ENCODE results near the gene TGFA. TPM values are rescaled to one million over a fixed set of nuclear protein-coding genes. Genes with fewer than 3 reads are reported as not detected.

The TGFA gene
- polyA plus RNA-seq, 1 donor (not counting 4 experiments of a cell fraction or from before 2014, with no cell fraction given), result 51.7 TPM

DNA sequence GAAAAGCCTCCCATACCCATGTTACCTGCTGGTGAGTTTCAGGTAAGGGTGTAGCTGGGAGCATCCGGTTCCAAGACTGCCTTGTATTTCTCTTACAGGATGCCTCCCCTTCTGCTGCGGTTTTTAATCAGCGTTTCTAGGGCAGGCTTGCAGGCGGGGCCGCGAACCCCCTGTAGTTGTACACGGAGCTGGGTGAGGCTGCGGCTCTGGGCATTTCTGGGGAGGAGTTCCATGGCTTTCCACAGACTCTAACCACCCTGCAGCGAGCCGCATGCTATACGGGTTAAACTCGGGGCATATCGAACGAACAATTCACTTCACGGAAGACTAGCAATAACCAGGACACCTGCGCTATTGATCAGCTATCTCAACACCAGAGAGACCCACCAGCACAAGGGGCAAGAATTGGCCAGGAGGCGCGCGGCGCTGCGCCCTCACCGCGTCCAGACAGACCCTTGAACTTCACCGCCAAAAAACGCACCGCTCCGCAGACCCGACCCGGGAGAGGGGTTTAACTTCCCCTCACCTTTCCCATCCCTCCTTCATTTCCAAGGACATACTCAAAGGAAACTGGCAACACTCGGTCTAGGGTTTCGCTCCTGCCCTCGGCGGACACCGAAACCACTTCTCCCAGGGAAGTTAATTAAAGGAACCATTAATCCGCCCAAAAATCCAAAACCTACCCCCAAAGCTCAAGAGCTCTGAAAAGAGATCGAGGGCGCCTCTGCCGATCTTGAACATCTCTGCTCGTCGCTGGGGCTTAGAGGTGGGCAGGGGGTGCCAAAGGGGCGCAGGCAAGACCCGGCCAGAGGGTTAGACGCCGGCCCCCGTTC, 909 bp downstream of the TGFA start:
- Histone ChIP-seq H3K4me3 (ENCODE audit: control insufficient read depth in 2 of 3, extremely low read depth in 1 of 3, insufficient read depth in 2 of 3, low read depth in 1 of 3, low read length in 3 of 3) (peak overlapping the region; percentile 87 to 98 (median 87)), H3K9ac (ENCODE audit: control insufficient read depth, extremely low read depth, insufficient read depth, low read length) (peak overlapping the region; percentile 97), H2AFZ (ENCODE audit: control insufficient read depth, low read length) (no peak overlapping the region), H3K27me3 (ENCODE audit: control insufficient read depth, extremely low read depth, insufficient read depth, low read length) (no peaks in the 10 kb centered on the region), H3K4me2 (ENCODE audit: control insufficient read depth, extremely low read depth, insufficient read depth, low read depth, low read length) (peak overlapping the region; percentile 97), H4K20me1 (ENCODE audit: control insufficient read depth, extremely low read depth, insufficient read depth, low read length) (peaks cover 16% of the 10 kb centered on the region), H3K36me3 (ENCODE audit: control insufficient read depth in 2 of 2, extremely low read depth in 1 of 2, insufficient read depth in 2 of 2, low read length in 2 of 2) (peaks cover 0 to 11% of the 10 kb centered on the region in 2 experiments), H3K9me3 (ENCODE audit: control insufficient read depth, low read depth, low read length) (no peaks in the 10 kb centered on the region), H3K9me1 (ENCODE audit: control insufficient read depth, extremely low read depth, insufficient read depth, low read length) (peaks cover 7% of the 10 kb centered on the region), H3K27ac (ENCODE audit: control insufficient read depth, insufficient read depth, low read length) (peak overlapping the region; percentile 95), H3K79me2 (ENCODE audit: control insufficient read depth, insufficient read depth, low read length) (peaks cover 70% of the 10 kb centered on the region), H3K4me1 (ENCODE audit: control insufficient read depth, extremely low read depth, insufficient read depth, low read length) (peaks cover 53% of the 10 kb centered on the region)
- dilution Hi-C loops (cut with MboI; ENCODE audit: extremely low pct_ligation_motif_present, low sequenced_read_pairs), result no loop called here
- TF ChIP-seq CTCF (optimal IDR thresholded peaks at IDR 0.05 in 1 of 3, IDR thresholded peaks at IDR 0.05 in 1 of 3, conservative IDR thresholded peaks at IDR 0.05 in 1 of 3; ENCODE audit: extremely low read depth in 1 of 3, insufficient read depth in 2 of 3, low read length in 3 of 3), result no peak
- no peak for TF ChIP-seq EZH2 (IDR thresholded peaks at IDR 0.05; ENCODE audit: low read length)
- FAIRE-seq (peak; percentile 90), DNase-seq (ENCODE audit: low read depth, low spot score) (no peak)

DNA sequence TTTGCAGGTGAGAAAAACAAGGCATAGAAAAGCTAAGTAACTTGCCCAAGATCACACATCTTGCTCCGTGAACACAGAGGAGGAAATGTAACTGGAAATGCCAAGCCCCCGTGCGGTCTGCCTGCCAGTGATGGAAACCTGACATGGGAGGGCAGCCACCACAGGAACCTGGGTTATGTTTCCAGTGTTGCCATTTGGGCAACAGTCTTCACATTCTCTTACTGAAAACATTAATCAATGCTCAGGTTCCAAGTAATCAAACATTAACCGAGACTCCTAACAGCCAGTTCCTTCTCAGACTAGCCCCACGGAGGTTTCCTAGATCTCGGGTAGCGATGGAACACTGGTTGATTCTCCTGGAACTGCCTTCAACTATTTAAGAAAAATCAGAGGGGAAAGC, 2.5 kb downstream of the TGFA start:
- H2AFZ ChIP-seq (ENCODE audit: control insufficient read depth, low read length), result no peak overlapping the region
- dilution Hi-C loops (cut with MboI; ENCODE audit: extremely low pct_ligation_motif_present, low sequenced_read_pairs), result no loop called here

More for the DNA sequence above, 2.5 kb downstream of the TGFA start:
- no peaks in the 10 kb centered on the region for H3K27me3 ChIP-seq (ENCODE audit: control insufficient read depth, extremely low read depth, insufficient read depth, low read length)
- H3K36me3 ChIP-seq (ENCODE audit: control insufficient read depth in 2 of 2, extremely low read depth in 1 of 2, insufficient read depth in 2 of 2, low read length in 2 of 2), result peaks cover 0 to 11% of the 10 kb centered on the region in 2 experiments
- no peaks in the 10 kb centered on the region for H3K9me3 ChIP-seq (ENCODE audit: control insufficient read depth, low read depth, low read length)
- DNase-seq (ENCODE audit: low read depth, low spot score) (no peak), FAIRE-seq (no peak)
- peak overlapping the region; percentile 97 for H3K9ac ChIP-seq (ENCODE audit: control insufficient read depth, extremely low read depth, insufficient read depth, low read length)
- H3K79me2 ChIP-seq (ENCODE audit: control insufficient read depth, insufficient read depth, low read length), result peaks cover 83% of the 10 kb centered on the region
- peaks cover 42% of the 10 kb centered on the region for H3K4me1 ChIP-seq (ENCODE audit: control insufficient read depth, extremely low read depth, insufficient read depth, low read length)
- peak overlapping the region; percentile 87 to 98 (median 87) for H3K4me3 ChIP-seq (ENCODE audit: control insufficient read depth in 2 of 3, extremely low read depth in 1 of 3, insufficient read depth in 2 of 3, low read depth in 1 of 3, low read length in 3 of 3)
- H3K4me2 ChIP-seq (ENCODE audit: control insufficient read depth, extremely low read depth, insufficient read depth, low read depth, low read length), result peak overlapping the region; percentile 97
- peaks cover 16% of the 10 kb centered on the region for H4K20me1 ChIP-seq (ENCODE audit: control insufficient read depth, extremely low read depth, insufficient read depth, low read length)
- peak overlapping the region; percentile 95 for H3K27ac ChIP-seq (ENCODE audit: control insufficient read depth, insufficient read depth, low read length)
- peaks cover 7% of the 10 kb centered on the region for H3K9me1 ChIP-seq (ENCODE audit: control insufficient read depth, extremely low read depth, insufficient read depth, low read length)
- TF ChIP-seq CTCF (optimal IDR thresholded peaks at IDR 0.05 in 1 of 3, IDR thresholded peaks at IDR 0.05 in 1 of 3, conservative IDR thresholded peaks at IDR 0.05 in 1 of 3; ENCODE audit: extremely low read depth in 1 of 3, insufficient read depth in 2 of 3, low read length in 3 of 3), result no peak
- no peak for TF ChIP-seq EZH2 (IDR thresholded peaks at IDR 0.05; ENCODE audit: low read length)
